GM12878 (cell line): ENCODE results near the gene MAPK8IP1. TPM values are rescaled to one million over a fixed set of nuclear protein-coding genes. Genes with fewer than 3 reads are reported as not detected.

ENCODE experiments used
- ATAC-seq: fragments of 200-7000 bp; cut with Tn5 transposase; 3 replicates; pipeline ENCODE4 v1.9.1; 2020; ENCODE audit warnings: mild to moderate bottlenecking, moderate library complexity
- BruUV-seq: library from RNA; stranded (reverse); fragments of 400-500 nt; replicated peaks from 2 replicates; lab custom pipeline; 2021; lab: Mats Ljungman, UMichigan
- CTCF ChIA-PET: fragments of 300-600 bp; sonication (Branson Sonifier 250); formaldehyde crosslinking; extraction: SDS; loops from one replicate; lab custom pipeline; 2021; ENCODE audit warnings: inconsistent platforms; lab: Yijun Ruan, JAX
- POLR2A ChIA-PET: fragments of 350-600 bp; formaldehyde crosslinking; extraction: SDS; loops from one replicate; lab custom pipeline; 2021; ENCODE audit warnings: inconsistent platforms; lab: Charles Lee
- RAD21 ChIA-PET: fragments of 300-600 bp; sonication (Branson Sonifier 250); formaldehyde crosslinking; loops from one replicate; lab custom pipeline; 2023; ENCODE audit warnings: antibody characterized with exemption; ENCODE audit not compliant: unreplicated experiment; lab: Charles Lee
- SMC1A ChIA-PET: fragments of 300-600 bp; sonication (Branson Sonifier 250); formaldehyde crosslinking; loops from one replicate; lab custom pipeline; 2023; ENCODE audit not compliant: unreplicated experiment, uncharacterized antibody; lab: Charles Lee
- DNase-seq: peaks from one replicate; pipeline ENCODE4 v3.0.0-alpha.2; 2011; ENCODE audit warnings: low read depth, low spot score
- FAIRE-seq: peaks from 3 replicates; lab custom pipeline; 2011; peaks lifted over from hg19 to GRCh38; lab: Jason Lieb, UNC
- H2AFZ ChIP-seq: 2 replicates; pipeline ENCODE4 v1.6.0; 2011; ENCODE audit warnings: low read depth, low read length, control low read depth; ENCODE audit not compliant: control insufficient read depth
- H3K27ac ChIP-seq: 2 replicates; pipeline ENCODE4 v1.5.1; 2011; ENCODE audit warnings: control low read depth; ENCODE audit not compliant: control insufficient read depth, insufficient read depth
- H3K27me3 ChIP-seq, 2 experiments: replicated peaks in 1 of 2; 2 replicates each; pipeline versions ENCODE4 v1.6.0 to v1.6.1; 2011; ENCODE audit warnings: low read length in 1 of 2; ENCODE audit not compliant: control insufficient read depth in 2 of 2, insufficient read depth in 2 of 2
- H3K36me3 ChIP-seq, 2 experiments: 2 replicates each; pipeline ENCODE4 v1.5.1; 2011; ENCODE audit warnings: low read length in 1 of 2; ENCODE audit not compliant: control insufficient read depth in 2 of 2, insufficient read depth in 2 of 2
- H3K4me1 ChIP-seq: 2 replicates; pipeline ENCODE4 v1.6.1; 2011; ENCODE audit warnings: mild to moderate bottlenecking, low read length, moderate library complexity, mixed read lengths; ENCODE audit not compliant: control insufficient read depth, insufficient read depth
- H3K4me2 ChIP-seq: 2 replicates; pipeline ENCODE4 v1.6.0; 2011; ENCODE audit warnings: control low read depth; ENCODE audit not compliant: control insufficient read depth, insufficient read depth
- H3K4me3 ChIP-seq: fragments of 200-600 bp; sonication (generic); 2 replicates; pipeline ENCODE4 v1.5.1; 2016
- H3K79me2 ChIP-seq: 2 replicates; pipeline ENCODE4 v1.6.0; 2011; ENCODE audit warnings: low read length; ENCODE audit not compliant: control insufficient read depth, insufficient read depth
- H3K9ac ChIP-seq: 2 replicates; pipeline ENCODE4 v1.8.0; 2011; ENCODE audit warnings: low read length, control low read depth, mixed read lengths; ENCODE audit not compliant: control insufficient read depth, insufficient read depth
- H3K9me3 ChIP-seq: replicated peaks from 3 replicates; pipeline ENCODE4 v1.5.1; 2011; ENCODE audit warnings: mild to moderate bottlenecking, low read length; ENCODE audit not compliant: control insufficient read depth, insufficient read depth
- H4K20me1 ChIP-seq: 2 replicates; pipeline ENCODE4 v1.6.0; 2011; ENCODE audit not compliant: control insufficient read depth, insufficient read depth
- BACH1 ChIP-seq: fragments of 450-650 bp; IDR thresholded peaks from 2 replicates; pipeline ENCODE4 v1.6.1; 2017; ENCODE audit warnings: mild to moderate bottlenecking, borderline replicate concordance
- BCLAF1 ChIP-seq: fragments of 450-650 bp; IDR thresholded peaks from 2 replicates; pipeline ENCODE4 v1.6.1; 2017; ENCODE audit warnings: antibody characterized with exemption, mild to moderate bottlenecking, moderate library complexity
- ETV6 ChIP-seq, 2 experiments: fragments of 450-650 bp in 1 of 2; IDR thresholded peaks in 1 of 2; conservative IDR thresholded peaks in 1 of 2; 2 replicates each; pipeline ENCODE4 v1.6.1; 2014; ENCODE audit warnings: antibody characterized with exemption in 1 of 2, borderline replicate concordance in 1 of 2, low read depth in 1 of 2, mild to moderate bottlenecking in 1 of 2, moderate library complexity in 1 of 2
- FOXK2 ChIP-seq: fragments of 450-650 bp; IDR thresholded peaks from 2 replicates; pipeline ENCODE4 v1.6.1; 2017; ENCODE audit warnings: mild to moderate bottlenecking, moderate library complexity
- GATAD2B ChIP-seq: fragments of 450-650 bp; conservative IDR thresholded peaks from 2 replicates; pipeline ENCODE4 v1.6.1; 2017; ENCODE audit warnings: low read depth, mild to moderate bottlenecking, moderate library complexity
- MXI1 ChIP-seq: fragments of 150-350 bp; IDR thresholded peaks from 2 replicates; pipeline ENCODE4 v1.6.1; 2011; ENCODE audit warnings: low read depth, mild to moderate bottlenecking, inconsistent platforms, low read length, improper control_type of control experiment
- MYB ChIP-seq: fragments of 150-350 bp; IDR thresholded peaks from 2 replicates; pipeline ENCODE4 v1.6.1; 2014; ENCODE audit warnings: mild to moderate bottlenecking, low read depth, low read length, borderline replicate concordance
- NFXL1 ChIP-seq: fragments of 450-650 bp; IDR thresholded peaks from 2 replicates; pipeline ENCODE4 v1.6.1; 2017; ENCODE audit warnings: antibody characterized with exemption, mild to moderate bottlenecking, borderline replicate concordance
- WGBS: methylation state at CpG from one replicate; pipeline ENCODE4 v1.1.6; 2016; ENCODE audit warnings: low lambda C conversion rate; ENCODE audit not compliant: insufficient replicate concordance, insufficient coverage; ENCODE audit errors: missing lambda C conversion rate; 5-methylcytosine and 5-hydroxymethylcytosine counted together
- in situ Hi-C: fragments of 300-500 bp; cut with MboI; formaldehyde crosslinking; loops from 9 replicates; pipeline ENCODE4 v1.14.3; 2018; ENCODE audit warnings: mixed read lengths
- intact Hi-C: fragments of 100-400 bp; cut with micrococcal nuclease; formaldehyde crosslinking; loops from one replicate; pipeline ENCODE4 v1.14.2; 2022; ENCODE audit not compliant: unreplicated experiment
- polyA plus RNA-seq, 11 experiments: library from polyadenylated mRNA; depleted of rRNA in 4 of 11; unstranded in 6 of 11; stranded (reverse) in 5 of 11; fragments of >200 nt; fragmentation: Nextera tagmentation in 4 of 11; fragmentation: Illumina TruSeq in 1 of 11; extraction: Ambion mirVana in 4 of 11; extraction: Trizol in 1 of 11; gene quantifications; 1 replicate in 1 of 11; 2 replicates in 10 of 11; pipeline versions ENCODE4 v1.2.1 to v1.2.3, GENCODE V29; 2011 to 2016; ENCODE audit warnings: inconsistent platforms in 2 of 11, missing spikeins in 2 of 11, low read depth in 1 of 11
- total RNA-seq, 4 experiments: library from RNA; depleted of rRNA in 3 of 4; stranded (reverse); fragments of >200 nt in 3 of 4; fragmentation: Illumina TruSeq in 1 of 4; extraction: Trizol in 1 of 4; gene quantifications; 2 replicates each; pipeline versions ENCODE4 v1.2.1 to v1.2.3, GENCODE V29; 2013 to 2021

Gene MAPK8IP1
- total and polyA plus RNA-seq, 10 of the 15 experiments (the other 5 are each of a cell fraction or from before 2014, with no cell fraction given) = 0.04 to 0.44 (median 0.11) TPM; not detected in 2

- TF ChIP-seq BCLAF1 (no peak), BACH1 (no peak), NFXL1 (no peak), MYB (no peak), FOXK2 (no peak)
These were observed 42.4 kb downstream of the MAPK8IP1 start (continued) for GRCh38 chr11:45927684-45928413.

GRCh38 chr11:45928535-45929215, 43.2 kb downstream of the MAPK8IP1 start:
- peaks cover 35% of the 10 kb centered on the region for H3K4me1 ChIP-seq
- ChIA-PET SMC1A (interaction anchor here (2.7 kb wide), 1 partner anchor 37 kb away, joined by 18 read pairs; no protein-coding TSS in a partner anchor), CTCF (interaction anchor here (1.1 kb wide), 1 partner anchor 82 kb away, joined by 3 read pairs; the partner anchor contains the start of gene CRY2), RAD21 (no interaction called here), POLR2A (interaction anchor here (1.0 to 3.1 kb wide), 3 partner anchors 10 to 16 kb away, joined by 3 to 19 read pairs (median 3); partner anchors contain the start of gene PEX16)
- intact Hi-C loops = no loop called here
- H4K20me1 ChIP-seq = peaks cover 6% of the 10 kb centered on the region
- TF ChIP-seq GATAD2B (no peak), ETV6 (conservative IDR thresholded peaks at IDR 0.05 in 1 of 2, IDR thresholded peaks at IDR 0.05 in 1 of 2; ENCODE audit: borderline replicate concordance in 1 of 2, low read depth in 1 of 2) (no peak), MXI1 (no peak)
- no peaks in the 10 kb centered on the region for H3K9me3 ChIP-seq
- ATAC-seq (no peak), FAIRE-seq (no peak), DNase-seq (no peak)
- no peak overlapping the region for H2AFZ ChIP-seq
- no peaks in the 10 kb centered on the region for H3K79me2 ChIP-seq
- no peak overlapping the region for H3K4me2 ChIP-seq
- peaks cover 0 to 8% of the 10 kb centered on the region in 2 experiments; a peak in 2 of 4 replicates for H3K27me3 ChIP-seq
- WGBS = 87% methylated on average over 13 of the region's 13 CpGs
- no peak overlapping the region for H3K27ac ChIP-seq
- peaks cover 3 to 4% of the 10 kb centered on the region in 2 experiments; a peak in 2 of 4 replicates for H3K36me3 ChIP-seq
- in situ Hi-C loops = no loop called here
- H3K9ac ChIP-seq = no peak overlapping the region
- no peak overlapping the region for H3K4me3 ChIP-seq
- no TSS peak for BruUV-seq
